HepG2 (cell line): ENCODE measurements around the gene TDRD6. TPM values are rescaled to one million over a fixed set of nuclear protein-coding genes. Genes with fewer than 3 reads are reported as not detected.
A peak's percentile ranks its signal among the peaks of the same experiment; 100 is the strongest.

Source experiments
- ATAC-seq: fragments of 200-7000 bp; cut with Tn5 transposase; 3 replicates; pipeline ENCODE4 v1.9.1; 2020; ENCODE audit warnings: mild to moderate bottlenecking, moderate library complexity
- BruUV-seq: library from RNA; stranded (reverse); fragments of 400-500 nt; replicated peaks from 2 replicates; lab custom pipeline; 2021; lab: Mats Ljungman, UMichigan
- CTCF ChIA-PET: fragments of 300-600 bp; formaldehyde crosslinking; extraction: SDS; loops from one replicate; lab custom pipeline; 2021; ENCODE audit warnings: low total read pairs, inconsistent platforms, low intra/inter-chr PET ratio; lab: Yijun Ruan, JAX
- POLR2A ChIA-PET: fragments of 350-600 bp; sonication (Branson Sonifier 250); formaldehyde crosslinking; loops from one replicate; lab custom pipeline; 2020; ENCODE audit warnings: antibody characterized with exemption, inconsistent platforms; lab: Yijun Ruan, JAX
- DNase-seq: peaks from one replicate; pipeline ENCODE4 v3.0.0-alpha.2; 2015; ENCODE audit warnings: low spot score
- FAIRE-seq: peaks from 3 replicates; lab custom pipeline; 2011; peaks lifted over from hg19 to GRCh38; lab: Jason Lieb, UNC
- H2AFZ ChIP-seq: one replicate; pipeline ENCODE4 v1.6.1; 2011; ENCODE audit warnings: low read length, inconsistent platforms
- H3K27ac ChIP-seq: fragments of 300-600 bp; 3 replicates; pipeline ENCODE4 v1.8.0; 2011; ENCODE audit warnings: mixed run types, mild to moderate bottlenecking, mixed read lengths, low read length, inconsistent platforms; ENCODE audit not compliant: insufficient read depth; ENCODE audit errors: extremely low read length
- H3K27me3 ChIP-seq, 2 experiments: fragments of 200-600 bp in 1 of 2; 2 replicates in 1 of 2; 3 replicates in 1 of 2; pipeline versions ENCODE4 v1.6.0 to v1.8.0; 2011; ENCODE audit warnings: low read length in 2 of 2, mild to moderate bottlenecking in 2 of 2, moderate library complexity in 2 of 2, inconsistent platforms in 1 of 2; ENCODE audit not compliant: insufficient read depth in 2 of 2, control insufficient read depth in 1 of 2
- H3K36me3 ChIP-seq, 2 experiments: fragments of 200-600 bp in 1 of 2; replicated peaks in 1 of 2; 2 replicates in 1 of 2; 3 replicates in 1 of 2; pipeline versions ENCODE4 v1.5.1 to v1.8.0; 2011; ENCODE audit warnings: low read length in 2 of 2, inconsistent platforms in 1 of 2; ENCODE audit not compliant: insufficient read depth in 2 of 2, control insufficient read depth in 1 of 2
- H3K4me1 ChIP-seq: 2 replicates; pipeline ENCODE4 v1.5.1; 2012; ENCODE audit warnings: low read length, inconsistent platforms; ENCODE audit not compliant: insufficient read depth
- H3K4me2 ChIP-seq: 2 replicates; pipeline ENCODE4 v1.6.0; 2011; ENCODE audit warnings: low read depth, low read length, inconsistent platforms
- H3K4me3 ChIP-seq, 3 experiments: fragments of 200-600 bp in 1 of 3; sonication (generic), shearing (Covaris generic) in 1 of 3; replicated peaks in 1 of 3; 2 replicates each; pipeline ENCODE4 v1.5.1; 2011 to 2016; ENCODE audit warnings: low read length in 3 of 3, inconsistent platforms in 2 of 3, low read depth in 2 of 3, mild to moderate bottlenecking in 2 of 3, control low read depth in 1 of 3, mixed read lengths in 1 of 3; ENCODE audit not compliant: insufficient read depth in 1 of 3
- H3K79me2 ChIP-seq: one replicate; pipeline ENCODE4 v1.6.1; 2011; ENCODE audit warnings: low read length, inconsistent platforms; ENCODE audit not compliant: insufficient read depth
- H3K9ac ChIP-seq: 2 replicates; pipeline ENCODE4 v1.6.0; 2011; ENCODE audit warnings: mild to moderate bottlenecking, low read depth, low read length, inconsistent platforms; ENCODE audit not compliant: insufficient read depth
- H3K9me3 ChIP-seq: 2 replicates; pipeline ENCODE4 v1.5.1; 2012; ENCODE audit warnings: mild to moderate bottlenecking, low read length
- H4K20me1 ChIP-seq: 2 replicates; pipeline ENCODE4 v1.6.0; 2011; ENCODE audit warnings: inconsistent platforms, mild to moderate bottlenecking, low read length, moderate library complexity; ENCODE audit not compliant: insufficient read depth
- ATF7-NPFF ChIP-seq: sonication (generic); formaldehyde crosslinking; IDR thresholded peaks from 2 replicates; pipeline ENCODE4 v1.8.1; 2023; ENCODE audit warnings: mild to moderate bottlenecking, low read depth, missing genetic modification reagents, moderate library complexity
- EHMT2 ChIP-seq: fragments of 200-600 bp; sonication (generic); IDR thresholded peaks from 2 replicates; pipeline ENCODE4 v1.7.0; 2017; ENCODE audit warnings: antibody characterized with exemption, low read depth, low read length, borderline replicate concordance
- HOXA7 ChIP-seq: sonication (generic); formaldehyde crosslinking; IDR thresholded peaks from 2 replicates; pipeline ENCODE4 v1.8.1; 2022; ENCODE audit warnings: mild to moderate bottlenecking, missing genetic modification reagents, moderate library complexity
- MEIS2 ChIP-seq: sonication (generic); formaldehyde crosslinking; IDR thresholded peaks from 2 replicates; pipeline ENCODE4 v1.9.0; 2021; ENCODE audit warnings: mild to moderate bottlenecking, missing genetic modification reagents
- SMAD1 ChIP-seq: sonication (generic); formaldehyde crosslinking; IDR thresholded peaks from 2 replicates; pipeline ENCODE4 v1.4.0; 2020; ENCODE audit warnings: missing genetic modification reagents, low read depth, mild to moderate bottlenecking, borderline replicate concordance
- SRY ChIP-seq: sonication (generic); formaldehyde crosslinking; IDR thresholded peaks from 2 replicates; pipeline ENCODE4 v1.8.0; 2022; ENCODE audit warnings: mild to moderate bottlenecking, missing genetic modification reagents
- ZNF607 ChIP-seq: sonication (generic); formaldehyde crosslinking; IDR thresholded peaks from 2 replicates; pipeline ENCODE4 v1.5.1; 2020; ENCODE audit warnings: missing genetic modification reagents, mild to moderate bottlenecking, borderline replicate concordance
- WGBS: methylation state at CpG from one replicate; pipeline ENCODE4 v1.1.6; 2017; ENCODE audit warnings: low lambda C conversion rate; 5-methylcytosine and 5-hydroxymethylcytosine counted together
- in situ Hi-C: cut with HindIII; loops from 2 replicates; pipeline ENCODE4 v1.10.0; 2017; ENCODE audit warnings: low pct_unique_long_range_greater_than_20kb; ENCODE audit not compliant: extremely low pct_ligation_motif_present
- intact Hi-C: fragments of 100-400 bp; cut with micrococcal nuclease; formaldehyde crosslinking; loops from one replicate; pipeline ENCODE4 v1.10.0; 2022; ENCODE audit not compliant: unreplicated experiment
- polyA plus RNA-seq, 8 experiments: library from polyadenylated mRNA; depleted of rRNA in 3 of 8; stranded (reverse) in 7 of 8; unstranded in 1 of 8; fragments of >200 nt; fragmentation: Illumina TruSeq in 4 of 8; extraction: Trizol in 4 of 8; gene quantifications; 2 replicates each; pipeline versions ENCODE4 v1.2.1 to v1.2.3, GENCODE V29; 2011 to 2016; ENCODE audit warnings: low read depth in 4 of 8, missing spikeins in 1 of 8, mixed read lengths in 1 of 8; ENCODE audit not compliant: insufficient read depth in 1 of 8
- total RNA-seq, 5 experiments: library from RNA; depleted of rRNA; stranded (reverse); fragments of >200 nt; fragmentation: Illumina TruSeq; extraction: Trizol; gene quantifications; 2 replicates each; pipeline ENCODE4 v1.2.3, GENCODE V29; 2016; ENCODE audit warnings: low read depth in 1 of 5
- TF ChIP-seq, protein P1 (sequence below): sonication (generic); formaldehyde crosslinking; IDR thresholded peaks from 2 replicates; pipeline ENCODE4 v1.5.1; 2020; ENCODE audit warnings: mild to moderate bottlenecking, missing genetic modification reagents, moderate library complexity
- TF ChIP-seq, protein P2 (sequence below): sonication (generic); formaldehyde crosslinking; IDR thresholded peaks from 2 replicates; pipeline ENCODE4 v1.5.0; 2020; ENCODE audit warnings: missing genetic modification reagents
- TF ChIP-seq, protein P3 (sequence below): sonication (generic); formaldehyde crosslinking; IDR thresholded peaks from 2 replicates; pipeline ENCODE4 v1.4.0; 2020; ENCODE audit warnings: missing genetic modification reagents

TDRD6 gene
- total and polyA plus RNA-seq, 2 of the 13 experiments (the other 11 are each of a cell fraction or from before 2014, with no cell fraction given) = not detected

DNA sequence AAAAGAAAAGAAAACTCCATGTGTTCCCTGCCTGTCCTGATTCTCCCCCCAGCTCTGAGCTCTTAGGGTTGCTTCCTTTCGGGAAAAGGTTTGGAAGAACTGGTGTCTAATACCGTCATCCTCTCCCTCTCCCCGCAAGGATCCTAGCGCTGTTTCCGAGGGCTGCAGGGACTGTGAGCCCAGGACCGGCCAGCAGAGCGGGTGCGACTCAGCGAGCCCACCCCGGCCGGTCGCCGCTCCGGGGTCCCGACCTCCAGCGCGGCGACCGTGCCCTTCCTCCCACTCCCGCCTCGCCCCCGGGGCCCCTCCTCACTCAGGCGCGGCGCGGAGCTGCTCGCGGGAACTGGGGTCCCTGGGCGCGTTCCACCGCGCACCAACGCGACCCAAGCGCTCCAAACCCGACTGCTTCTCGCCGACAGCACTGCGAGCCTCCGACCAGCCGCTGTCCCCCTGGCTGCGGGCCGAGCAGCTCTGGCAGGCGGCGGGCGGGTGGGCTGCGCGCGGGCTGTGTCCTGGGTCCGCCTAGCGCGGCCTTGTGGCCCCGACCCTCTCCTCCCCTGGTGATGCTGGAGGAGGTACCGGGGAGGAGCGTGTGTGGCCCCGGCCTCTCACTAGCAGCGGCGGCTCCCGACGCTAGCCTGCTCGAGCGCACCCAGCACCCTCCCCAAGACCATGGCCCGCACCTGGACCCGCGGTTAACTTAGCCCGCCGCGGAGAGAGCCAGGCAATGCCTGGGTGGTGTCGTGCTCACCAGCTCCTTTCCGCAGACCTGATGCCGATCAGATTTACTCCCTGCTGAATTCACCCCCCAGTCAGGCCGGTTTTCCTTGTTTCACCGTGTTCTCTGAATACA, 47.4 kb downstream of the TDRD6 start, which contains the start of gene PLA2G7:
Gene PLA2G7 (minus strand): TSS at position 509 of the 853 bp plus-strand sequence. CDS start 12,484 bp downstream, outside the sequence.
- Histone ChIP-seq H3K79me2 (no peaks in the 10 kb centered on the region), H3K9me3 (no peaks in the 10 kb centered on the region), H3K36me3 (no peaks in the 10 kb centered on the region), H3K4me1 (peaks cover 18% of the 10 kb centered on the region), H3K27ac (no peak within 1 kb of the TSS), H2AFZ (no peak within 1 kb of the TSS), H3K4me3 (peak within 1 kb of the TSS; percentile 31 to 67 (median 37)), H3K9ac (no peak within 1 kb of the TSS), H3K27me3 (peaks cover 4 to 39% of the 10 kb centered on the region in 2 experiments; a peak in 4 of 5 replicates), H4K20me1 (no peaks in the 10 kb centered on the region), H3K4me2 (peak within 1 kb of the TSS; percentile 63)
- WGBS = 3% methylated on average over 15 of the region's 73 CpGs
- intact Hi-C loops = loop anchor here (1.0 kb wide), 1 partner anchor 46 kb away; no protein-coding TSS in a partner anchor
- DNase-seq = no peak
- ChIA-PET CTCF (no interaction called here), POLR2A (no interaction called here)
- in situ Hi-C loops = no loop called here
- BruUV-seq = no TSS peak
- FAIRE-seq = no peak
- ATAC-seq = peak; percentile 87
- no peak for TF ChIP-seq EHMT2
- no peak for TF ChIP-seq ZNF607 (CRISPR knock-in tag)
- peak; percentile 28; the same call in 1 of the 2 replicates for TF ChIP-seq SRY (CRISPR knock-in tag)
- TF ChIP-seq HOXA7 (CRISPR knock-in tag) = no peak
- TF ChIP-seq, protein P1, sequence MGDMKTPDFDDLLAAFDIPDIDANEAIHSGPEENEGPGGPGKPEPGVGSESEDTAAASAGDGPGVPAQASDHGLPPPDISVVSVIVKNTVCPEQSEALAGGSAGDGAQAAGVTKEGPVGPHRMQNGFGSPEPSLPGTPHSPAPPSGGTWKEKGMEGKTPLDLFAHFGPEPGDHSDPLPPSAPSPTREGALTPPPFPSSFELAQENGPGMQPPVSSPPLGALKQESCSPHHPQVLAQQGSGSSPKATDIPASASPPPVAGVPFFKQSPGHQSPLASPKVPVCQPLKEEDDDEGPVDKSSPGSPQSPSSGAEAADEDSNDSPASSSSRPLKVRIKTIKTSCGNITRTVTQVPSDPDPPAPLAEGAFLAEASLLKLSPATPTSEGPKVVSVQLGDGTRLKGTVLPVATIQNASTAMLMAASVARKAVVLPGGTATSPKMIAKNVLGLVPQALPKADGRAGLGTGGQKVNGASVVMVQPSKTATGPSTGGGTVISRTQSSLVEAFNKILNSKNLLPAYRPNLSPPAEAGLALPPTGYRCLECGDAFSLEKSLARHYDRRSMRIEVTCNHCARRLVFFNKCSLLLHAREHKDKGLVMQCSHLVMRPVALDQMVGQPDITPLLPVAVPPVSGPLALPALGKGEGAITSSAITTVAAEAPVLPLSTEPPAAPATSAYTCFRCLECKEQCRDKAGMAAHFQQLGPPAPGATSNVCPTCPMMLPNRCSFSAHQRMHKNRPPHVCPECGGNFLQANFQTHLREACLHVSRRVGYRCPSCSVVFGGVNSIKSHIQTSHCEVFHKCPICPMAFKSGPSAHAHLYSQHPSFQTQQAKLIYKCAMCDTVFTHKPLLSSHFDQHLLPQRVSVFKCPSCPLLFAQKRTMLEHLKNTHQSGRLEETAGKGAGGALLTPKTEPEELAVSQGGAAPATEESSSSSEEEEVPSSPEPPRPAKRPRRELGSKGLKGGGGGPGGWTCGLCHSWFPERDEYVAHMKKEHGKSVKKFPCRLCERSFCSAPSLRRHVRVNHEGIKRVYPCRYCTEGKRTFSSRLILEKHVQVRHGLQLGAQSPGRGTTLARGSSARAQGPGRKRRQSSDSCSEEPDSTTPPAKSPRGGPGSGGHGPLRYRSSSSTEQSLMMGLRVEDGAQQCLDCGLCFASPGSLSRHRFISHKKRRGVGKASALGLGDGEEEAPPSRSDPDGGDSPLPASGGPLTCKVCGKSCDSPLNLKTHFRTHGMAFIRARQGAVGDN (CRISPR knock-in tag) = 0 out of 2 replicates have a peak, but pooled peaks have one; percentile 25
- no peak for TF ChIP-seq MEIS2
- TF ChIP-seq ATF7-NPFF (CRISPR knock-in tag) = peak; percentile 53; the same call in 1 of the 2 replicates
- TF ChIP-seq, protein P2, sequence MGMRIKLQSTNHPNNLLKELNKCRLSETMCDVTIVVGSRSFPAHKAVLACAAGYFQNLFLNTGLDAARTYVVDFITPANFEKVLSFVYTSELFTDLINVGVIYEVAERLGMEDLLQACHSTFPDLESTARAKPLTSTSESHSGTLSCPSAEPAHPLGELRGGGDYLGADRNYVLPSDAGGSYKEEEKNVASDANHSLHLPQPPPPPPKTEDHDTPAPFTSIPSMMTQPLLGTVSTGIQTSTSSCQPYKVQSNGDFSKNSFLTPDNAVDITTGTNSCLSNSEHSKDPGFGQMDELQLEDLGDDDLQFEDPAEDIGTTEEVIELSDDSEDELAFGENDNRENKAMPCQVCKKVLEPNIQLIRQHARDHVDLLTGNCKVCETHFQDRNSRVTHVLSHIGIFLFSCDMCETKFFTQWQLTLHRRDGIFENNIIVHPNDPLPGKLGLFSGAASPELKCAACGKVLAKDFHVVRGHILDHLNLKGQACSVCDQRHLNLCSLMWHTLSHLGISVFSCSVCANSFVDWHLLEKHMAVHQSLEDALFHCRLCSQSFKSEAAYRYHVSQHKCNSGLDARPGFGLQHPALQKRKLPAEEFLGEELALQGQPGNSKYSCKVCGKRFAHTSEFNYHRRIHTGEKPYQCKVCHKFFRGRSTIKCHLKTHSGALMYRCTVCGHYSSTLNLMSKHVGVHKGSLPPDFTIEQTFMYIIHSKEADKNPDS (CRISPR knock-in tag) = no peak
- TF ChIP-seq, protein P3, sequence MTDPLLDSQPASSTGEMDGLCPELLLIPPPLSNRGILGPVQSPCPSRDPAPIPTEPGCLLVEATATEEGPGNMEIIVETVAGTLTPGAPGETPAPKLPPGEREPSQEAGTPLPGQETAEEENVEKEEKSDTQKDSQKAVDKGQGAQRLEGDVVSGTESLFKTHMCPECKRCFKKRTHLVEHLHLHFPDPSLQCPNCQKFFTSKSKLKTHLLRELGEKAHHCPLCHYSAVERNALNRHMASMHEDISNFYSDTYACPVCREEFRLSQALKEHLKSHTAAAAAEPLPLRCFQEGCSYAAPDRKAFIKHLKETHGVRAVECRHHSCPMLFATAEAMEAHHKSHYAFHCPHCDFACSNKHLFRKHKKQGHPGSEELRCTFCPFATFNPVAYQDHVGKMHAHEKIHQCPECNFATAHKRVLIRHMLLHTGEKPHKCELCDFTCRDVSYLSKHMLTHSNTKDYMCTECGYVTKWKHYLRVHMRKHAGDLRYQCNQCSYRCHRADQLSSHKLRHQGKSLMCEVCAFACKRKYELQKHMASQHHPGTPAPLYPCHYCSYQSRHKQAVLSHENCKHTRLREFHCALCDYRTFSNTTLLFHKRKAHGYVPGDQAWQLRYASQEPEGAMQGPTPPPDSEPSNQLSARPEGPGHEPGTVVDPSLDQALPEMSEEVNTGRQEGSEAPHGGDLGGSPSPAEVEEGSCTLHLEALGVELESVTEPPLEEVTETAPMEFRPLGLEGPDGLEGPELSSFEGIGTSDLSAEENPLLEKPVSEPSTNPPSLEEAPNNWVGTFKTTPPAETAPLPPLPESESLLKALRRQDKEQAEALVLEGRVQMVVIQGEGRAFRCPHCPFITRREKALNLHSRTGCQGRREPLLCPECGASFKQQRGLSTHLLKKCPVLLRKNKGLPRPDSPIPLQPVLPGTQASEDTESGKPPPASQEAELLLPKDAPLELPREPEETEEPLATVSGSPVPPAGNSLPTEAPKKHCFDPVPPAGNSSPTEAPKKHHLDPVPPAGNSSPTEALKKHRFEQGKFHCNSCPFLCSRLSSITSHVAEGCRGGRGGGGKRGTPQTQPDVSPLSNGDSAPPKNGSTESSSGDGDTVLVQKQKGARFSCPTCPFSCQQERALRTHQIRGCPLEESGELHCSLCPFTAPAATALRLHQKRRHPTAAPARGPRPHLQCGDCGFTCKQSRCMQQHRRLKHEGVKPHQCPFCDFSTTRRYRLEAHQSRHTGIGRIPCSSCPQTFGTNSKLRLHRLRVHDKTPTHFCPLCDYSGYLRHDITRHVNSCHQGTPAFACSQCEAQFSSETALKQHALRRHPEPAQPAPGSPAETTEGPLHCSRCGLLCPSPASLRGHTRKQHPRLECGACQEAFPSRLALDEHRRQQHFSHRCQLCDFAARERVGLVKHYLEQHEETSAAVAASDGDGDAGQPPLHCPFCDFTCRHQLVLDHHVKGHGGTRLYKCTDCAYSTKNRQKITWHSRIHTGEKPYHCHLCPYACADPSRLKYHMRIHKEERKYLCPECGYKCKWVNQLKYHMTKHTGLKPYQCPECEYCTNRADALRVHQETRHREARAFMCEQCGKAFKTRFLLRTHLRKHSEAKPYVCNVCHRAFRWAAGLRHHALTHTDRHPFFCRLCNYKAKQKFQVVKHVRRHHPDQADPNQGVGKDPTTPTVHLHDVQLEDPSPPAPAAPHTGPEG (CRISPR knock-in tag) = no peak
- no peak for TF ChIP-seq SMAD1 (CRISPR knock-in tag)
